Measurements from ENCODE around the gene PRDM16. TPM values are rescaled to one million over a fixed set of nuclear protein-coding genes. Genes with fewer than 3 reads are reported as not detected.

Gene PRDM16
- total RNA-seq, 4 donors from 2014 or later, result 0.26 to 7.7 (median 0.35) TPM; not detected in 1

- no peaks in the 10 kb centered on the region for H3K4me1 ChIP-seq
- no peak overlapping the region for H3K4me3 ChIP-seq
- peak overlapping the region in 1 of 2 donors; percentile 8 for H3K27ac ChIP-seq
- H3K9me3 ChIP-seq, result no peaks in the 10 kb centered on the region
- intact Hi-C loops (cut with DNase I; ENCODE audit: low total_unique reads), result no loop called here
- TF ChIP-seq POLR2A (IDR thresholded peaks at IDR 0.05) (no peak), CTCF (IDR thresholded peaks at IDR 0.05) (no peak)
- no peaks in the 10 kb centered on the region for H3K27me3 ChIP-seq
- DNase-seq, result no peak
- no peaks in the 10 kb centered on the region for H3K36me3 ChIP-seq
Measured at GRCh38 chr1:3368059-3368458, 299.1 kb downstream of the PRDM16 start.

GRCh38 chr1:3368711-3369445 lies 299.9 kb downstream of the PRDM16 start:
- no peak for DNase-seq
- no peaks in the 10 kb centered on the region for H3K36me3 ChIP-seq
- no peaks in the 10 kb centered on the region for H3K9me3 ChIP-seq
- H3K27ac ChIP-seq, result peak overlapping the region; percentile 13 to 73
- TF ChIP-seq POLR2A (IDR thresholded peaks at IDR 0.05) (no peak), CTCF (IDR thresholded peaks at IDR 0.05) (no peak)
- no peaks in the 10 kb centered on the region for H3K4me1 ChIP-seq
- no peaks in the 10 kb centered on the region for H3K27me3 ChIP-seq
- H3K4me3 ChIP-seq, result no peak overlapping the region
- intact Hi-C loops (cut with DNase I; ENCODE audit: low total_unique reads), result no loop called here

GRCh38 chr1:3369446-3370076 lies 300.6 kb downstream of the PRDM16 start:
- Histone ChIP-seq H3K9me3 (no peaks in the 10 kb centered on the region), H3K4me1 (no peaks in the 10 kb centered on the region), H3K27ac (peak overlapping the region; percentile 13 to 73), H3K36me3 (no peaks in the 10 kb centered on the region), H3K27me3 (no peaks in the 10 kb centered on the region), H3K4me3 (no peak overlapping the region)
- intact Hi-C loops (cut with DNase I; ENCODE audit: low total_unique reads), result no loop called here
- TF ChIP-seq POLR2A (IDR thresholded peaks at IDR 0.05) (no peak), CTCF (IDR thresholded peaks at IDR 0.05) (no peak)
- DNase-seq, result peak; percentile 56 to 59

- no peaks in the 10 kb centered on the region for H3K9me3 ChIP-seq
- no peak for TF ChIP-seq CTCF (IDR thresholded peaks at IDR 0.05)
- TF ChIP-seq POLR2A (IDR thresholded peaks at IDR 0.05), result no peak
- no peaks in the 10 kb centered on the region for H3K4me1 ChIP-seq
Measured at GRCh38 chr1:3370856-3371703, 302.1 kb downstream of the PRDM16 start.

More at GRCh38 chr1:3370856-3371703, 302.1 kb downstream of the PRDM16 start:
- Histone ChIP-seq H3K27me3 (no peaks in the 10 kb centered on the region), H3K27ac (peak overlapping the region in 1 of 2 donors; percentile 59), H3K4me3 (no peak overlapping the region), H3K36me3 (no peaks in the 10 kb centered on the region)
- no peak for DNase-seq
- intact Hi-C loops (cut with DNase I; ENCODE audit: low total_unique reads), result no loop called here

Measured in uterus (tissue), 4 donors.